Measurements from ENCODE around the gene TEC. TPM values are rescaled to one million over a fixed set of nuclear protein-coding genes. Genes with fewer than 3 reads are reported as not detected.
"Not testable (repeated sequence)": the region's sequence is repeated elsewhere in the genome, so short reads cannot be mapped to it uniquely, and the experiment has no call there.

Gene TEC
- polyA plus RNA-seq, 1 donor, result 0.37 TPM

DNA sequence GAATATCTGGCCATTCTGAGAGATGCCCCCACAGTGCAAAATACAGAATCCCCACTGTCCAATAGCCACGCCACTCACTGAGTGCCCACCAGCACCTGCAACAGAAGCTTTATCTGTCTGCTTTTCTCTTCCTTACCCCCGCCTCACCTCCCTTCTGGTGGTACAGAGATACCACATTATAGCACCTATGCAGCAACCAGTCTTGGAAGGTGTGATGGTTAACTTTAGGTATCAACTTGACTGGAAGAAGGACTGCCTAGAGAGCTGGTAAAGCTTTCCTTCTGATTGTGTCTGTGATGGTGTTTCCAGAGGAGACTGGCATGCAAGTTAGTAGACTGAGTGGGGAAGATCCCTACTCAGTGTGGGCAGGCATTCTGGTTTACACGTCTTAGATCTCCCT is 73.8 kb downstream of the TEC start:
- no peak for DNase-seq (ENCODE audit: low read depth)

DNA sequence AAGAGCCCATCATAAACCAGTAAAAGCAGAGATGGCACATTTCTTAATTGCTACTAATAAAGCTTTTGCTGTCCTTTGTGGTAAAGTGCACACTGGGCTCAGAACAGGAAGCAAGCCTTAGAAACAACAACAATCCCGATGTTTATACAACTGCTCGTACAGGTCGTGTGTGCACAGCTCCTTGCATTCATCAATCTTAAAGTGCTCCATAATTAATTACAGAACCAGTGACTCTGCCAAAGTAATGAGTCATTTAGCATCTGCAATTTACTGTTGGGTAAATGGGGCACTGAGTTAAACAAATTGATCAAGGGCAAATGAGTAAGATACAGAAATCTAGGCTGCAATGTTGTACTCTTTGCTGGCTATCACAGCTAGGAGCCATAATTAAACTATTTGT is 74.3 kb downstream of the TEC start:
- no peak for DNase-seq (ENCODE audit: low read depth)

DNA sequence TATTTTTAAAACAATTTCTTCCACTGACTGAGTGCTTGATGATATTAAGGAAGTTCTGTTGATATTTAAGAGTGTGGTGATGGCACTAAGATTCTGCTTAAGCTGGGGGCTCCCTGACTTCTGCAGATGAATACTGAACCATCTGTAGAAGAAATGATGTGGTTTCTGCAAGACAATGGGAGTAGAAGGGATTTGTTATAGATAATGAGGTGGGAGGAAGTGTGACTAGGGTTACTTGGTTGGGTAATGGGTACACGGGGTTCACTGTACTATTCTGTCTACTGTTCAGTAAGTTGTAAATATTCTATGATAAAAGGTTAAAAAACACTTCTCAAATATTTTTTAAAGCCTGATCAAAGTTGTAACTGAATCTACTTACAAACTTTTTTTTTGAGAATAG is 74.7 kb downstream of the TEC start:
- no peak for DNase-seq (ENCODE audit: low read depth)

DNA sequence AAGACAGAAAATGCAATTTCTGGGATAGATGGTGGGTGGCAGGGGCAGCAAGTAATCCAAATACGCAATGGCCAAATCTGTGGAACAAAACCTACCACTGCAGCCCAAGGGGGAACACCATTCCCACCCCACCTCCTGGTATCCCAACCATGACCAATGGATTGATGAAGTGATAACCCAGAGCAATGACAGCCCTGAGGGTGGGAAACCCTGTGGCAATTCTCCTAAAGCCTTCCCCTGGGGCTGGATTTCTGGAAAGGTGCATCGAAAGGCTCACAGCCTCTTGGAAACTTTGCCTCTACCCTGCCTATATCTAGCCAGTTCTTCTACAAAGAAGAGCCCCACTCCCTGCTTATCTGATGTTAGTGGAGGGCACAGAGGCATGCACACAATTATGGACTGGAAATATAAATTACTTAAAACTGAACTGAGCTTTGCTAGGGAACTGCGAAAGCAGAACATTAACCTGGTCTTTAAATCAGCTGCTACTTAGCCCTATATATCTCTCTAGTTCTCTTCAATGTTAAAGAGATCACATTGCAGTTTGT is 75.6 kb downstream of the TEC start:
- no peak for DNase-seq (ENCODE audit: low read depth)

DNA sequence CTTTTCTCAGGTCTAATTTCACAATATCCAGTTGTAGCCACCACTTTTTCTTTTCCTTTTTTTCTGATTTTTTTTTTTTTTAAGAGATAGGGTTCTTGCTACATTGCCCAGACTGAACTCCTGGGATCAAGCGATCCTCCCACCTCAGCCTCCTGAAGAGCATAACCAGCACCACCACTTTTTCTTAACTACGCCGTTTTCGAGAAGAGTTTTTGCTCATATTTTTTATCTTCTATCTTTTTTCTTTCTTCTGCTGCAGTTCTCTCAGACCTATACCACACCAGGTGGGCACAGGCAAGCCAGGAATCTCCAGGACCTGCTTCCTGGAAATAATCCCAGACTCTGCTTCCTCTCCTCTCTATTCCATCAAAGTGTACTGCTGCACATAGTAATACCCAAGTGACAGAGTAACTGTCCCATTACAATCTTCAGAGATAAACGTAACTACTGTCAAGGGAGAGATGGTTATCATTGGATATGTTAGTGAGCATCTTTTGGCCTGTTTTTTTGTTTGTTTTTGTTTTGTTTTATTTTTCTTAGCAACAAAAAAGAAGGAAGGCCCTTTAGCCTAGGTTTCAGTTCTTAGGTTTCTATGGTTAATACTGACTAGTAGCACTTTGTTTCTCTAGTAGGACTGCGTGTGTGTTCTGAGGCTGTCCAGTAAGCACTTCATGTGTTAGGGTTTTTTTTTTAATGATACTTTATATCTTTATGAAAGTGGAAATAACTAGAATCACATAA is 76.4 kb downstream of the TEC start:
- no peak for DNase-seq (ENCODE audit: low read depth)

DNA sequence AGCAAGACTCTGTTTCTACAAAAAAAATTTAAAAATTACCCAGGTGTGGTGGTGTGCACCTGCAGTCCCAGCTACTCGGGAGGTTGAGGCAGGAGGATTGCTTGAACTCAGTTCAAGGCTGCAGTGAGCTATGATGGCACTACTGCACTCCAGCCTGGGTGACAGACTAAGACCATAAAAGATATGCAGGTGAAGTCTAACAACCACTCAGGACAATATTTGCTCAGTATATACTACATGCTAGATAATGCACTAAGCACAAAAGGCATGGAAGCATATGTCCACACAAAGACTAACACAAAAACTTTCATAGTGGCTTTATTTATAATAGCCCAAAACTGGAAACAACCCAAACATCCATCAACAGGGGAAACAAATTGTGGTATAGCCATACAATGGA is 77.9 kb downstream of the TEC start:
- DNase-seq (ENCODE audit: low read depth), result no peak

DNA sequence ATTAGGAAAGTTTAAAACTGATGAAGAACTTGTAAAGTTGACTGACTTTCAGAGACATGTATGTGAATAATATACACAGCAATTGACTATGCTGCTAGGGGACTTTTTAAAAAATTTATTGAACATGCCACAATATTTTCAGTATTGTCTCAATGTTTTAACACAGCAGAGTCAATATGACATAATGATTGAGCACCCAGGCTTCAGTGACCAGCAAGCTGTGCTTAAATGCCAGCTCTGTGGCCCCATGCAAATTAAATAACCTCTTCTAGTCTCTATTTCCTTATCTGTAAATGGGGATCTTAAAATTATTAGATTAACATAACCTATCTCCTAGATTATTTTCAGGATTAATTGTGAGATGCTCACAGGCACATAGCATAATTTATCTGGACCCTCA is 78.8 kb downstream of the TEC start:
- no peak for DNase-seq (ENCODE audit: low read depth)

DNA sequence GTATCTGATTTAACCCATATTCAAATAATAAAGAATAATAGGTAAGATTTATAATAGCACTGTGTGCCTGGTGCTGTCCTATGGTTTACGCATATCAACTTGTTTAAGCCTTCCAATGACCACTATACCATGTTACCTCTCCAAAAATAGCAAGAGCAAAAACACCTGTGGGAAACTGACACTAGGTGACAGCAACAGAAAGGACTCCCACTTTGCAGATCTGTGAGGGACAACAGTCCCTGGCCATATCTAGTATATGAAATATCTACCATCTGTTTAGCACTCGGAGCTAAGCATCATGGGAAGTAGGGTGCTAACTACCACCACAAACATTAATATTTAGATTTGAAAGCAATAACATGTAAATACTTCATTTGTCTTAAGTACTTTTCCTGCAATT is 79.9 kb downstream of the TEC start:
- no peak for DNase-seq (ENCODE audit: low read depth)

DNA sequence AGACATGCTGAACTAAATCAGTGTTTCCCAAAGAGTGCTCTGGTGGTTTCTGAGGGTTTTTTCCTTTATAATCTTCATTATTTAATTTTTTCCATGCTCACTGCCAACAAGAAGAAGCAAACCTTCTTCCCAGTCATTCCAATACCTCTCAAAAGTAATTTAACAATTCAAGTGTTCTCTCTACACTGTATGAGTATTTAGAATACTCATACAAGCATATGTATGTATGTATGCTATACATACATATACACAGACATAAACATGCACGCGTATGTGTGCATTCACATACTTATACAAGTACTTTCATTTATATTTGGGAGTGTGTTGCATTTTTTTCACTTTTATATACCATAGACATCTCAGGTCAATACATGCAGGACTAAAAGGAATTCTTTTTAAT is 81.2 kb downstream of the TEC start:
- DNase-seq (ENCODE audit: low read depth), result no peak

DNA sequence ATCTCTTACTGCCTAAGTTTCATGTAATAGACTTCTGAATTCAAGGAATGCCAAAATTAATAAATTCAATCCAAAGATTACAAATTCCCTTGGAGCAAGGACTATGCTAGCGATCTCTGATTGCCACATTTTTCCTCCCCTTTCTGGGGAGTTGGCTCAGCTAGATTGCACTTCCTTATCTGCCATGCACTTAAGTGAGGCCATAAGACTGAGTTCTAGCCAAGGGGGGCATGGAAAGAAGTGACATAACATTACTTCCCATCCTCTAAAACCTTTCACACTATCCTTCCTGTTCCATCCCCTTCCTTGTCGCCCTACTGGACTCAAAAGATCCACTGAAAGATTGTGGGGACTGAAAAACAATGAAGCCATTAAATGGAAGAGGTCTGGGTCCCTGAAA is 81.8 kb downstream of the TEC start:
- DNase-seq (ENCODE audit: low read depth), result no peak

DNA sequence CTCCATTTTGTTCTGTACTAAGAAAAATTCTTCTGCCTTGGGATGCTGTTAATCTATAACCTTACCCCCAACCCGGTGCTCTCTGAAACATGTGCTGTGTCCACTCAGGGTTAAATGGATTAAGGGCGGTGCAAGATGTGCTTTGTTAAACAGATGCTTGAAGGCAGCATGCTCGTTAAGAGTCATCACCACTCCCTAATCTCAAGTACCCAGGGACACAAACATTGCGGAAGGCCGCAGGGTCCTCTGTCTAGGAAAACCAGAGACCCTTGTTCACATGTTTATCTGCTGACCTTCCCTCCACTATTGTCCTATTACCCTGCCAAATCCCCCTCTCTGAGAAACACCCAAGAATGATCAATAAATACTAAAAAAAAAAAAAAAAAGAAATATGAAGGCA is 82.6 kb downstream of the TEC start:
- not testable (repeated sequence) for DNase-seq (ENCODE audit: low read depth)

DNA sequence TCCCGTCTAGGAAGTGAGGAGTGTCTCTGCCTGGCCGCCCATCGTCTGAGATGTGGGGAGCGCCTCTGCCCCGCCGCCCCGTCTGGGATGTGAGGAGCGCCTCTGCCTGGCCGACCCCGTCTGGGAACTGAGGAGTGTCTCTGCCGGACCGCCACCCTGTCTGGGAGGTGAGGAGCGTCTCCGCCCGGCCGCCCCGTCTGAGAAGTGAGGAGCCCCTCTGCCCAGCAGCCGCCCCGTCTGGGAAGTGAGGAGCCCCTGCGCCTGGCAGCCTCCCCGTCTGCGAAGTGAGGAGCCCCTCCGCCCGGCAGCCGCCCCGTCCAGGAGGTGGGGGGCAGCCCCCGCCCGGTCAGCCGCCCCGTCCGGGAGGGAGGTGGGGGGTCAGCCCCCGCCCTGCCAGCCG is 83.2 kb downstream of the TEC start:
- DNase-seq (ENCODE audit: low read depth), result not testable (repeated sequence)

DNA sequence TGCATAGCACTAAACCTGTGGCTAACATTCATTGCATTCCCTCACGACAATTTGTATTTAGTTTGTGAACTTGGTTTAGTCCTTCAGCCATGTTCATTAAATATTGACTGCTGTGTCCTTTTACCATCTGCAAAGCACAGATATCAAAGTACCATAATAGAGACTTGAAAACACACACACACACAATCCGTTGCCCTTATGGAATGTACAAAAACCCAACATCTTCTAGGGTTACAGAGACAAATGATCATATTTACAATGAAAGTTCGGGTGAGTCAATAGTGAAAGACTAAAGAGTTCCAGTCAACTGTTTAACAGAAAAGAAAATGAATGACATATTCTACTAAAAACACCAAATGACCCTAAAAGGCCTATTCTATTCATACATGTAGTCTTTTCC is 84.8 kb downstream of the TEC start:
- DNase-seq (ENCODE audit: low read depth), result no peak

DNA sequence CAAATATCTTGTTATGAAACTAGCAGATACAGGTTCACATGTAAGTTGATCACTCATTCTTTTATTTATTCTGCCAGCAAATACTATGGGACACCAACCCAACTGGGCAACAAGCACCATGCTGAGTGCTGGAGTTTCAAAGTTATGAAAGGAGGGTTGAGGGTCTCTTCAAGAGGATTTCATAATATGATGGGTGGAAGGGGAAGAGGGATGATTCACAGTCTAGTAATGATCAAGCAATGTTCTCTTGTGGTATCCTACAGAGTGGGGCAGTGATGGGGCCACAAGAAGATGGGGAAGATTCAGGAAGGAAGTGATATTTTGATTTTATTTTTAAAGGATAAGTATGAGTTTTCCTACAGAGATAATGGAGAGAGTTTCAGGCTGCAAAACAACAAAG is 89.4 kb downstream of the TEC start:
- DNase-seq (ENCODE audit: low read depth), result no peak

DNA sequence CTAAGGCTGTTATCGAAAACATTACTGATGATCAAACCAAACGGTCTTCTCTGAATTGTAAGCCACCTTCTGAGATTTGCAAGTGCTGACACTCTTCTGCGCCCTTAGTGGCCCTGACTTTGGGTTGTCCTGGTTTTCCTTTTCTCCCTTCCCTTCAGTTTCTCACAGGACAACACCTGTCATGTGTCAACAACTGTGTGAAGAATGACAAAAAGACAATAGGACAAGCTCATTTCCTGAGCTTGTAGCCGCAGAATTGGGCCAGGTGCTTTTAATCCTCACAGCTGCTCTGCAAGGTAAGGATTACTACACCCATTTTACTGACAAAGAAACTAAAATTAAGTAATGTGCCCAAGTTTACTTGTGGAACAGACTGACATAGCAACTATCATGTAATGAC is 90.7 kb downstream of the TEC start:
- no peak for DNase-seq (ENCODE audit: low read depth)

DNA sequence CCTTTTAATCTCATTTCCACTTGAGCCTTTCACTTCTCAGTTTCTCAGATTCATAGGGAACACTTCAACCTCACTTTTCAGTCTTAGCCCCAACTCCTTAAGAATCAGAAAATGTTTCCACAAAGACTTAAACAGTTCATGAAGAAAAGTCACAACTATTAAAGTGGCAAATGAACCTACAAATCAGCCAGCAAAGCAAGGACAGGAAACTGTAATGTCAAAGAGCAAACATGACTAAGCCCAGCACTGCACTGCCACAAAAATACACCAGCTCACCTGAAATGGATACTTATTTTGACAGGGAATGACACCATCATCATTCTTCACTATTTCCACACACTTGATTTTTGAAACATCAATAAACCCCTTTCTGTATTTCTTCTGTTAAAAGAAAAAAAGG is 93.8 kb downstream of the TEC start:
- no peak for DNase-seq (ENCODE audit: low read depth)

DNA sequence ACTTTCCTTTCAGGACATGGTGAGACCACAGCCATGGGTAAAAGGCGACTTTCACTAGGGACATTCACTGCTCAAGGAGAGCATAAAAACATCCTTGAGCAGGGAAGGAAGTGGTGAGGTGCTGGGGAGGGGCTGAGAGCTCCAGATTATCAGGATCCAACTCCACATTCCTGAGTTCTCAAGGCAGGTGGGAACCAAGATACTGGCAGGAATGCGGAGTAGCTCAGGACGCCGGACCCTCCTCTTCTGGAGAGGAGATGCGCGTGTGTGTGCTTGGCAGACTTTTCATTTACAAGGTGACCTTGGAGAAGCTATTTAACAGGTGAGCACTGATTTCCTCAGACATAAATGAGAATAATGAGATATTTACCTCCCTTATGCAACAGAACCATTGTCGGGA is 94.3 kb downstream of the TEC start:
- DNase-seq (ENCODE audit: low read depth), result no peak

DNA sequence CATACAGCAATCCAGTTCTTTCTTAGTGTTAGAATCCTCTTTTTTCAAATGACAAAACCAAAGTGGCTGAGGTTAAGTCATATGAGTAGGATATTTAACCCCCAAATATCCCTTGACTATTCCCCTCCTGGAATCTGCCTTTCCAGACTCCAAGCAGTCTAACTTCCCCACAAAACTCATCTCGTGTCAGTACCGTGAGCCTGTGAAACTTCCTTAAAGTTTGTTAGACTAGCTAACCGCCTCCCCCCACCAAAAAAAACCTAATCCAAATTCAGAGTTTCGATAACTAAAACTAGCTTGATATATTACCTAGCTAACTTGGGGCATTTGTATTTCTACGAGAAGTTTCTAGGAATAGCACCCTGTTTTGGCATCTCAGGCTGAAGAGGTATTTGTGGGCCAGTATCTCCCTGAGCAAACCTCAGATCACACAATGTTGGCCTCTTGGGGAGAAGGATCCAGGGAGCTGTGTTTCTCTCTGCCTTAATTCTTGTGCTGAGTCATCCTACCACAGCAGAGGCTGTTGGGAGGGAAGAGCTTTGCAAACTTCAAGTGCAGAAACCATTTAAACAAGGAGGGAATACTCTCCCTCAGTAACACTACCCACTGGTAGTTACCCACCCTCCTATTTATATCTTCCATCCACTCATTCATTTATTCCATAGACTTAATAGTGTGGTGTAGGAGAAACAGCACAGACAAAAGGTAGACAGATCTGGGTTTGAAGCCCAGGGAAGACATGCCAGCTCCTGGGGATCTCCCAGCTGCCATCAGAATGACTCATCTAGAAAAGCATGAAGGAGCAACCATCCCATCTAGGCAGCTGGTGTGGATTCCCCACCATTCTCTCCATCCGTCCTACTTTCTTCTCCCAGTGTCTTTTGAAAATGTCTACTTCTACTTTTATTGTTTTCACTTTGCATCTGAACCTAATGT is 96.3 kb downstream of the TEC start:
- no peak for DNase-seq (ENCODE audit: low read depth)

DNA sequence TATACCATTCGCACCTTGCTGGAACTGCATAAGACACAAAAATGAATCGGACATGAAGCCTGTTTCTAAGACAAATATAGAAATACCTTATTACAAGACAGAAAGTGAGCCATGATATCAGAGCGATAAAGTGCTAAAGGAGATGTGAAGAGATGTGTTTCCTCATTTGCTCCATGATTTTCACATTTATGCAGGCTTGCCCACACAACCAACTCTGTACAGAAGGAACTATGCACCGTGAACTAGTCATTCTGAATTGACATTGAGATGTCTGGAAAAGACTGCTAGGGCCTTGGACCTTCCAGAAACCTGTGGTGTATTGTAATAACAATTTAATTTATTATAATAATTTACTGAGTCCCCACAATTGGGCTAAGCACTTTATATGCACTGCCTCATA is 97.0 kb downstream of the TEC start:
- DNase-seq (ENCODE audit: low read depth), result no peak

DNA sequence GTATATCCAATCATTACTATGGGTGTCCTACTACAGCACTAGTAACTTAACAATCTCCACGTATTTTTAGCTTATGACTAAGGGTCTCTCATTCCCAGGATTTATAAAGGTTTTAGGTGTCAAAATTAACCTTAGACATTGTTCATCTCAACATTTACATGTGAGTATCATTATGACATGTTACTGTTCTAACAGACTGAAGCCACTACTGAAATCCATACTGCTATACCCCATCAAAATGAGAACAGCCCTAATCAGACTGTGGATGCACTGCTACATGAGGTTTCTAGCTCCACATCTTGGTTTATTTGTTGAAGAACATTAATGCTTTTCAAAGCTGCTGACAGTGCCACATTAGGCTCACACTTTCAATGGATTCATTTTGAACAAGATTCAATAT is 100.0 kb downstream of the TEC start:
- DNase-seq (ENCODE audit: low read depth), result no peak

DNA sequence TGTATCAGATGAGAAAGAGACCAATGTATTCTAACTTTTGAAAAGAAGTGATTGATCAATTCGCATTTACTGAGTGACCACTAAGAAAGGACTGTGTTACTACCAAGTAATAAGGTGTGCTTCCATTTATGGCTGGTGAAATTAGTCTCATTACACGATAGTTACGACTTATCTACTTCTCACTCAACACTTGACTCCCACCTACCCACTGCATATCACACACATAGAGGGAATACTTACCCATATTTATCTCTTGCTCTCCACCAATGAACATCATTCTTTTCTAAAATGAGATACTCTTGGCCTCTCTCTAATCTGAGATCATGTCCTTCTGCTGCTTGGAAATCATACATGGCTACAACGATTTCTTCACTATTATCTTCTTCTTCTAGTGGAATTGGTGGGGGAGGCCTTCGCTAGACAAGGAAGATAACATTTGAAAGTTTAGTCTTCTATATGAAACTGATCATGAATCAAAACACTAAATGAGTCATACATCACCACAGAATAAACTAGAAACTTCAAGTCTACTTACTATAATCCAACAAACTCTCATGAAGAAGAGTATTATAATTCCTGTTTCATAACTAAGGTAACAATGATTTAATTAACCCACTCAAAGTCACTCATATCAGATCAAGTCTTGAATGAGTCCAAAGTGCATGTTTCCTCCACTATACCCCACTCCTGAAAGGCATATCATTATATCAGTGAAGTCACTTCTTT is 101.9 kb downstream of the TEC start:
- DNase-seq (ENCODE audit: low read depth), result no peak

DNA sequence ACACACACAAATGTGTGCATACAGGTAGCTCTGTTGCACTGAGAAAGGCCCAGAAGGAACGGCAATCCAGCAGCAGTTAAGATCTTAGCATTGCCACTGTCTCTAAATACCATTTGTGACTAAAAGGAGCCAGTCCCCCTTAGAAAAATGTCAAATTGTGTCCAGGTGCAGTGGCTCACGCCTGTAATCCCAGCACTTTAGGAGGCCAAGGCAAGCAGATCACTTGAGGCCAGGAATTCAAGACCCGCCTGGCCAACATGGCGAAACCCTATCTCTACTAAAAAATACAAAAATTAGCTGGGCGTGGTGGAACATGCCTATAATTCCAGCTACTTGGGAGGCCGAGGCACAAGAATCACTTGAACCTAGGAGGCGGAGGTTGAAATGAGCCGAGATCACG is 105.1 kb downstream of the TEC start:
- DNase-seq (ENCODE audit: low read depth), result not testable (repeated sequence)

Data from forelimb muscle (tissue), 1 donor.